Mesenchymal stem cell (in vitro differentiated cells and primary cell): Measurements from ENCODE around the gene KIF3C.
A peak's percentile ranks its signal among the peaks of the same experiment; 100 is the strongest.
"Not testable (repeated sequence)": the region's sequence is repeated elsewhere in the genome, so short reads cannot be mapped to it uniquely, and the experiment has no call there.

ENCODE experiments used
- DNase-seq: peaks from one replicate; pipeline ENCODE4 v3.0.0-alpha.2; 2013
- H2AFZ ChIP-seq: one replicate; pipeline ENCODE4 v1.6.1; 2013; ENCODE audit warnings: low read depth, mild to moderate bottlenecking, control low read depth, inconsistent platforms, low read length, moderate library complexity
- H2AK5ac ChIP-seq: 2 replicates; pipeline ENCODE4 v1.6.1; 2013; ENCODE audit warnings: low read length, moderate library complexity, mild to moderate bottlenecking, inconsistent platforms; ENCODE audit not compliant: severe bottlenecking
- H2BK120ac ChIP-seq: one replicate; pipeline ENCODE4 v1.6.1; 2013; ENCODE audit warnings: low read depth, mild to moderate bottlenecking, inconsistent platforms, low read length, moderate library complexity
- H2BK12ac ChIP-seq, 2 experiments: one replicate each; pipeline ENCODE4 v1.6.1; 2013; ENCODE audit warnings: inconsistent platforms in 2 of 2, low read length in 2 of 2, mild to moderate bottlenecking in 2 of 2, moderate library complexity in 2 of 2, control low read depth in 1 of 2
- H2BK15ac ChIP-seq: one replicate; pipeline ENCODE4 v1.6.1; 2013; ENCODE audit warnings: mild to moderate bottlenecking, low read depth, inconsistent platforms; ENCODE audit not compliant: poor library complexity, severe bottlenecking
- H2BK5ac ChIP-seq: 2 replicates; pipeline ENCODE4 v1.6.1; 2013; ENCODE audit warnings: low read depth, mild to moderate bottlenecking, low read length, control low read depth, inconsistent platforms; ENCODE audit not compliant: poor library complexity, severe bottlenecking
- H3K14ac ChIP-seq, 2 experiments: one replicate each; pipeline ENCODE4 v1.6.1; 2013; ENCODE audit warnings: inconsistent platforms in 2 of 2, low read length in 2 of 2, control low read depth in 1 of 2, mild to moderate bottlenecking in 1 of 2, moderate library complexity in 1 of 2
- H3K18ac ChIP-seq, 2 experiments: one replicate each; pipeline ENCODE4 v1.6.1; 2013; ENCODE audit warnings: inconsistent platforms in 2 of 2, low read length in 2 of 2, control low read depth in 1 of 2, low read depth in 1 of 2, mild to moderate bottlenecking in 1 of 2
- H3K23ac ChIP-seq, 2 experiments: one replicate each; pipeline ENCODE4 v1.6.1; 2013; ENCODE audit warnings: inconsistent platforms in 2 of 2, low read length in 2 of 2, mild to moderate bottlenecking in 2 of 2, moderate library complexity in 2 of 2, control low read depth in 1 of 2
- H3K27ac ChIP-seq: 2 replicates; pipeline ENCODE4 v1.5.1; 2013; ENCODE audit warnings: mild to moderate bottlenecking, moderate library complexity, low read length, control low read depth, inconsistent platforms; ENCODE audit not compliant: poor library complexity, severe bottlenecking
- H3K27me3 ChIP-seq, 2 experiments: 2 replicates each; pipeline versions ENCODE4 v1.6.1 to v1.7.0; 2013; ENCODE audit warnings: low read length in 2 of 2, mild to moderate bottlenecking in 2 of 2, moderate library complexity in 2 of 2, control low read depth in 1 of 2, inconsistent platforms in 1 of 2; ENCODE audit not compliant: control insufficient read depth in 1 of 2, insufficient read depth in 1 of 2
- H3K36me3 ChIP-seq, 2 experiments: 2 replicates each; pipeline versions ENCODE4 v1.6.1 to v1.7.0; 2013; ENCODE audit warnings: low read length in 2 of 2, control low read depth in 1 of 2, inconsistent platforms in 1 of 2, low read depth in 1 of 2, mild to moderate bottlenecking in 1 of 2; ENCODE audit not compliant: insufficient read depth in 2 of 2, control insufficient read depth in 1 of 2
- H3K4ac ChIP-seq, 2 experiments: one replicate each; pipeline ENCODE4 v1.6.1; 2013; ENCODE audit warnings: inconsistent platforms in 2 of 2, low read length in 2 of 2, mild to moderate bottlenecking in 2 of 2, moderate library complexity in 2 of 2, control low read depth in 1 of 2, low read depth in 1 of 2
- H3K4me1 ChIP-seq: 2 replicates; pipeline ENCODE4 v1.6.1; 2013; ENCODE audit warnings: low read depth, low read length, control low read depth; ENCODE audit not compliant: control insufficient read depth, insufficient read depth
- H3K4me2 ChIP-seq: 2 replicates; pipeline ENCODE4 v1.6.1; 2013; ENCODE audit warnings: low read length, mild to moderate bottlenecking, inconsistent platforms; ENCODE audit not compliant: poor library complexity, severe bottlenecking
- H3K4me3 ChIP-seq, 2 experiments: 2 replicates each; pipeline versions ENCODE4 v1.5.1 to v1.7.0; 2013; ENCODE audit warnings: low read length in 2 of 2, mild to moderate bottlenecking in 2 of 2, control low read depth in 1 of 2, low read depth in 1 of 2; ENCODE audit not compliant: insufficient read depth in 1 of 2
- H3K79me1 ChIP-seq: replicated peaks from 2 replicates; pipeline ENCODE4 v1.6.1; 2013; ENCODE audit warnings: mild to moderate bottlenecking, control low read depth, low read length, inconsistent platforms; ENCODE audit not compliant: poor library complexity, severe bottlenecking
- H3K9ac ChIP-seq: 2 replicates; pipeline ENCODE4 v1.7.0; 2013; ENCODE audit warnings: mild to moderate bottlenecking, low read length, moderate library complexity
- H3K9me3 ChIP-seq: 2 replicates; pipeline ENCODE4 v1.7.0; 2013; ENCODE audit warnings: mild to moderate bottlenecking, low read length; ENCODE audit not compliant: control insufficient read depth
- H4K8ac ChIP-seq: one replicate; pipeline ENCODE4 v1.6.1; 2013; ENCODE audit warnings: inconsistent platforms, mild to moderate bottlenecking, low read length, moderate library complexity
- H4K91ac ChIP-seq: one replicate; pipeline ENCODE4 v1.6.1; 2013; ENCODE audit warnings: mild to moderate bottlenecking, low read length, inconsistent platforms
- WGBS: methylation state at CpG from one replicate; pipeline ENCODE4 v1.1.7; 2013; ENCODE audit warnings: mixed read lengths; 5-methylcytosine and 5-hydroxymethylcytosine counted together

The KIF3C gene

GRCh38 chr2:25903216-25903776 lies 79.0 kb downstream of the KIF3C start:
- H4K91ac ChIP-seq = peak overlapping the region; percentile 27

GRCh38 chr2:25899404-25899970 lies 82.8 kb downstream of the KIF3C start:
- 91% methylated on average over 8 of the region's 11 CpGs for WGBS
- Histone ChIP-seq H3K4me3 (no peak overlapping the region), H2BK120ac (no peak overlapping the region)

More at GRCh38 chr2:25903216-25903776, 79.0 kb downstream of the KIF3C start:
- Histone ChIP-seq H2BK5ac (no peak overlapping the region), H3K4me1 (no peaks in the 10 kb centered on the region), H3K27me3 (no peaks in the 10 kb centered on the region), H3K9ac (no peak overlapping the region), H3K14ac (no peak overlapping the region), H3K18ac (no peak overlapping the region), H2BK12ac (no peak overlapping the region), H3K23ac (no peak overlapping the region), H2AFZ (no peak overlapping the region), H3K4me3 (no peak overlapping the region), H3K27ac (no peak overlapping the region), H2BK15ac (no peak overlapping the region), H3K4ac (no peak overlapping the region), H2BK120ac (no peak overlapping the region), H3K36me3 (no peaks in the 10 kb centered on the region), H3K4me2 (no peak overlapping the region), H3K9me3 (no peaks in the 10 kb centered on the region), H3K79me1 (no peaks in the 10 kb centered on the region), H2AK5ac (no peak overlapping the region), H4K8ac (no peak overlapping the region)
- DNase-seq = no peak
- 93% methylated on average over 5 of the region's 5 CpGs for WGBS

GRCh38 chr2:25897506-25897905 lies 84.8 kb downstream of the KIF3C start:
- Histone ChIP-seq H3K36me3 (no peaks in the 10 kb centered on the region), H3K4ac (no peak overlapping the region), H4K8ac (no peak overlapping the region), H3K79me1 (no peaks in the 10 kb centered on the region), H2AK5ac (no peak overlapping the region), H2BK15ac (no peak overlapping the region), H3K27me3 (no peaks in the 10 kb centered on the region), H4K91ac (no peak overlapping the region), H3K4me2 (no peak overlapping the region), H3K18ac (no peak overlapping the region), H3K4me3 (no peak overlapping the region), H2AFZ (no peak overlapping the region), H3K14ac (no peak overlapping the region), H2BK120ac (no peak overlapping the region), H3K27ac (no peak overlapping the region), H2BK5ac (no peak overlapping the region), H3K23ac (no peak overlapping the region), H3K9me3 (no peaks in the 10 kb centered on the region), H3K4me1 (no peaks in the 10 kb centered on the region), H3K9ac (no peak overlapping the region), H2BK12ac (no peak overlapping the region)
- 70% methylated on average over 3 of the region's 4 CpGs for WGBS
- no peak for DNase-seq

More at GRCh38 chr2:25899404-25899970, 82.8 kb downstream of the KIF3C start:
- no peak overlapping the region for H3K18ac ChIP-seq
- H3K36me3 ChIP-seq = no peaks in the 10 kb centered on the region
- no peak overlapping the region for H3K4ac ChIP-seq
- no peak overlapping the region for H2AFZ ChIP-seq
- H3K14ac ChIP-seq = no peak overlapping the region
- no peak overlapping the region for H2BK5ac ChIP-seq
- H2AK5ac ChIP-seq = no peak overlapping the region
- no peaks in the 10 kb centered on the region for H3K9me3 ChIP-seq
- H3K79me1 ChIP-seq = no peaks in the 10 kb centered on the region
- H3K27ac ChIP-seq = no peak overlapping the region
- no peak overlapping the region for H2BK12ac ChIP-seq
- H3K23ac ChIP-seq = no peak overlapping the region
- H3K4me2 ChIP-seq = no peak overlapping the region
- no peak overlapping the region for H4K8ac ChIP-seq
- no peaks in the 10 kb centered on the region for H3K27me3 ChIP-seq
- H3K4me1 ChIP-seq = no peaks in the 10 kb centered on the region
- H4K91ac ChIP-seq = no peak overlapping the region
- DNase-seq = no peak
- H2BK15ac ChIP-seq = no peak overlapping the region
- no peak overlapping the region for H3K9ac ChIP-seq

GRCh38 chr2:25896308-25896707 lies 86.0 kb downstream of the KIF3C start:
- not testable (repeated sequence) for H4K8ac ChIP-seq, H4K91ac ChIP-seq, H3K36me3 ChIP-seq, H3K9me3 ChIP-seq, H3K18ac ChIP-seq, H2BK12ac ChIP-seq, H3K27ac ChIP-seq, H3K4me2 ChIP-seq, H3K23ac ChIP-seq, H2AK5ac ChIP-seq, H3K9ac ChIP-seq, H2BK5ac ChIP-seq, H3K4me1 ChIP-seq, H3K79me1 ChIP-seq, H3K4ac ChIP-seq, H2BK120ac ChIP-seq, H2BK15ac ChIP-seq, H3K4me3 ChIP-seq, H3K14ac ChIP-seq, H2AFZ ChIP-seq, H3K27me3 ChIP-seq, DNase-seq
- 98% methylated on average over 6 of the region's 9 CpGs for WGBS
